HEK293 (cell line): ENCODE measurements around the gene TBC1D14.

Experiments
- BCL11A ChIP-seq: fragments of 450-650 bp; formaldehyde crosslinking; IDR thresholded peaks from 2 replicates; pipeline ENCODE4 v1.5.1; 2016; ENCODE audit warnings: low read depth, missing biosample characterization, missing genetic modification characterization
- CTCF ChIP-seq: fragments of 450-650 bp; formaldehyde crosslinking; IDR thresholded peaks from 2 replicates; pipeline ENCODE4 v1.5.1; 2016; ENCODE audit warnings: missing biosample characterization, missing genetic modification characterization
- KLF9 ChIP-seq: fragments of 450-650 bp; formaldehyde crosslinking; IDR thresholded peaks from 2 replicates; pipeline ENCODE4 v1.5.1; 2016; ENCODE audit warnings: missing biosample characterization, missing genetic modification characterization, low read depth
- SETDB1 ChIP-seq: IDR thresholded peaks from one replicate; pipeline ENCODE4 v1.6.1; 2017; ENCODE audit warnings: mild to moderate bottlenecking, low read length, moderate library complexity, mixed read lengths; ENCODE audit not compliant: insufficient read length
- ZNF133 ChIP-seq: fragments of 450-650 bp; formaldehyde crosslinking; IDR thresholded peaks from 2 replicates; pipeline ENCODE4 v1.5.1; 2016; ENCODE audit warnings: missing biosample characterization, missing genetic modification characterization
- ZNF362 ChIP-seq: fragments of 450-650 bp; formaldehyde crosslinking; IDR thresholded peaks from 2 replicates; pipeline ENCODE4 v1.5.1; 2016; ENCODE audit warnings: missing biosample characterization, missing genetic modification characterization
- ZNF658 ChIP-seq: fragments of 450-650 bp; formaldehyde crosslinking; IDR thresholded peaks from 2 replicates; pipeline ENCODE4; 2016; ENCODE audit warnings: missing biosample characterization, missing genetic modification characterization
- ZNF704 ChIP-seq: fragments of 450-650 bp; formaldehyde crosslinking; IDR thresholded peaks from 2 replicates; pipeline ENCODE4 v1.5.1; 2016; ENCODE audit warnings: missing biosample characterization, missing genetic modification characterization
- ZSCAN23 ChIP-seq: fragments of 450-650 bp; formaldehyde crosslinking; IDR thresholded peaks from 2 replicates; pipeline ENCODE4 v1.5.1; 2016; ENCODE audit warnings: missing biosample characterization, missing genetic modification characterization
- ZSCAN4 ChIP-seq: fragments of 450-650 bp; formaldehyde crosslinking; IDR thresholded peaks from 2 replicates; pipeline ENCODE4 v1.5.1; 2017; ENCODE audit warnings: missing biosample characterization, missing genetic modification characterization

GRCh38 chr4:6938237-6938636, 28.6 kb downstream of the TBC1D14 start:
- TF ChIP-seq CTCF (tag by site-specific recombination) (no peak), ZNF704 (no peak), SETDB1 (no peak), ZSCAN4 (tag by site-specific recombination) (no peak), ZNF362 (tag by site-specific recombination) (no peak), ZNF658 (no peak), ZSCAN23 (tag by site-specific recombination) (no peak), ZNF133 (tag by site-specific recombination) (no peak), KLF9 (tag by site-specific recombination) (no peak), BCL11A (no peak)
